Measurements from ENCODE around the gene CDCA3.
"Not testable (repeated sequence)": the region's sequence is repeated elsewhere in the genome, so short reads cannot be mapped to it uniquely, and the experiment has no call there.

Gene CDCA3

DNA sequence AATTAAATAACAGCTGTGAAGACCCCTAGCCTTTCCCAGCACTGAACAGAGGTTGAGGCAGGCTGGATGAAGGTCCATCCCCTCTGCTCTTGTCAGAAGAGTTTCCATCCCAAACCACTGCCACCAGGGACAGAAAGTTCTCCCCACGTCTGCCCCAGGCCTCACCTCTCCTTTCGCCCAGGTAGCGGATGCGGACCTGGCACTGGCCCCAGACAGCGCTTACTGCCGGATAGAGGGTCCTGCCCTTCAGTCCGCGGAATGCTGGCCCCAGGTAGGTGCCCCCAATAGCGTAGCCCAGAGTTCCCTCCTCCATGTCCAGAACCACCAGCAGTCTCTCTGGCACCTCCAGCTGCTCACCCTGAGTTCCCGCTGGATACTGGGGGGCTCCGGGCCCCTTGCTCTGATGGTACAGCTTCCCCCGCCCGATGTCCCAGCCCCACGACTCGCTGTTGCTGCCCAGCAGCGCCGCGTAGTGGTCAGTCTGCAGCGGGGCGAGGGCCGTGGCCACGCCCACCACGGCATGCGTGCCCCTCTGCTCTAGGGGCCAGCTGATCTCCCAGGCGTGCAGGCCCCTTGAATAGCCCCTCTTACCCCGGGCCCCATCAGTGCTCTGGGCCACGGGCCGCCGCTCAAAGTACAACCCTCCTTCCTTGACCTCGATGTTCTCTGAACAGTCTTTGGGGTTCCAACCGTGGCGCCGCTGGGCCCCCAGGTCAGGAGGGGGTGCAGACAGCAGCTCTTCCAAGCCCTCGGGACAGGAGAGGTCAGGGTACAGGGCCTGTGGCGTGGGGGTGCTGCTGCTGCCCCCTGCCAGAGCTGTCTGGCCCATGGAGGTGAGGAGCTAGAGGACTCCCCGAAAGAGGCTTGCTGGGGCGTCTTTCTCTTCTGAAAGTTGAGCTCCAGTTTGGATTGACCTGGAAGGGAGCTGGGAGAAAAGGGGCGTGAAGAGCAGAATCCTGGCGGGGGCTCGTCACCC lies 21.3 kb upstream of the CDCA3 start:
- DNase-seq (ENCODE audit: low read depth): peak; percentile 70

GRCh38 chr12:6871052-6871957 lies 20.2 kb upstream of the CDCA3 start:
- no peak for DNase-seq (ENCODE audit: low read depth)

DNA sequence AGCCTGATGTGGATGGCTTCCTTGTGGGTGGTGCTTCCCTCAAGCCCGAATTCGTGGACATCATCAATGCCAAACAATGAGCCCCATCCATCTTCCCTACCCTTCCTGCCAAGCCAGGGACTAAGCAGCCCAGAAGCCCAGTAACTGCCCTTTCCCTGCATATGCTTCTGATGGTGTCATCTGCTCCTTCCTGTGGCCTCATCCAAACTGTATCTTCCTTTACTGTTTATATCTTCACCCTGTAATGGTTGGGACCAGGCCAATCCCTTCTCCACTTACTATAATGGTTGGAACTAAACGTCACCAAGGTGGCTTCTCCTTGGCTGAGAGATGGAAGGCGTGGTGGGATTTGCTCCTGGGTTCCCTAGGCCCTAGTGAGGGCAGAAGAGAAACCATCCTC lies 19.2 kb upstream of the CDCA3 start:
- not testable (repeated sequence) for DNase-seq (ENCODE audit: low read depth)

DNA sequence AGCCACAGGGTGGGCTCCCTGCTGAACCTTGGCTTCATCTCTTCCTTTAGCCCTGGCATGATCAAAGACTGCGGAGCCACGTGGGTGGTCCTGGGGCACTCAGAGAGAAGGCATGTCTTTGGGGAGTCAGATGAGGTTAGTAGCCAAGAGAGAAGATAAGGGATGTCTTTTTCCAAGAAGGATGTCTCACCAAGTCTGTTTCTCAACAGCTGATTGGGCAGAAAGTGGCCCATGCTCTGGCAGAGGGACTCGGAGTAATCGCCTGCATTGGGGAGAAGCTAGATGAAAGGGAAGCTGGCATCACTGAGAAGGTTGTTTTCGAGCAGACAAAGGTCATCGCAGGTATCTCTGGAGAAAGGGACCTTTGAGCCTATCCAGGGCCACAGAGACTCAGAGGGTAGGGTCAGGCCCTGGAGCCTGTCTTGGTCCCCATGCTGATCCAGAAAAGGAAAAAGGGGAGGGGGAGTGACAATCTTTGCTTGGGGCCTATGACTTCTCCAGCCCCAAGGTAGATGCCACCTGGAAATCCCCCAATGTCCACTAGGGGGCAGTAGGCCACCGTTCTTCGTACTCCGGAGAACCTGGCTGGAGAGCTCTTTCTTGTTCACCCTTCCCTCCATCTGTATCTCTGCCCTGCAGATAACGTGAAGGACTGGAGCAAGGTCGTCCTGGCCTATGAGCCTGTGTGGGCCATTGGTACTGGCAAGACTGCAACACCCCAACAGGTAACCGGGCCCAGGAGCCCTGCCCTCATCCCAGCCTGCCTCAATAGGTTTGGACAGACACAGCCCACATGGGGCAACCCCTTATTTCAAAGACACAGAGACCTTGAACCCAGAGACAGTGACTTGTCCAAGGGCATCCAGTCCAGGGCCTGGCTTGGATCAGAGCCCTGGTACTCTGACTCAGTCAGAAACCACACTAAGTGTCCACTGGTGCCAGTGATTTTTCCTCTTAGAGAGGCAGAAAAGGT lies 18.2 kb upstream of the CDCA3 start:
- DNase-seq (ENCODE audit: low read depth): peak; percentile 67

GRCh38 chr12:6868211-6869048 lies 17.3 kb upstream of the CDCA3 start:
- no peak for DNase-seq (ENCODE audit: low read depth)

DNA sequence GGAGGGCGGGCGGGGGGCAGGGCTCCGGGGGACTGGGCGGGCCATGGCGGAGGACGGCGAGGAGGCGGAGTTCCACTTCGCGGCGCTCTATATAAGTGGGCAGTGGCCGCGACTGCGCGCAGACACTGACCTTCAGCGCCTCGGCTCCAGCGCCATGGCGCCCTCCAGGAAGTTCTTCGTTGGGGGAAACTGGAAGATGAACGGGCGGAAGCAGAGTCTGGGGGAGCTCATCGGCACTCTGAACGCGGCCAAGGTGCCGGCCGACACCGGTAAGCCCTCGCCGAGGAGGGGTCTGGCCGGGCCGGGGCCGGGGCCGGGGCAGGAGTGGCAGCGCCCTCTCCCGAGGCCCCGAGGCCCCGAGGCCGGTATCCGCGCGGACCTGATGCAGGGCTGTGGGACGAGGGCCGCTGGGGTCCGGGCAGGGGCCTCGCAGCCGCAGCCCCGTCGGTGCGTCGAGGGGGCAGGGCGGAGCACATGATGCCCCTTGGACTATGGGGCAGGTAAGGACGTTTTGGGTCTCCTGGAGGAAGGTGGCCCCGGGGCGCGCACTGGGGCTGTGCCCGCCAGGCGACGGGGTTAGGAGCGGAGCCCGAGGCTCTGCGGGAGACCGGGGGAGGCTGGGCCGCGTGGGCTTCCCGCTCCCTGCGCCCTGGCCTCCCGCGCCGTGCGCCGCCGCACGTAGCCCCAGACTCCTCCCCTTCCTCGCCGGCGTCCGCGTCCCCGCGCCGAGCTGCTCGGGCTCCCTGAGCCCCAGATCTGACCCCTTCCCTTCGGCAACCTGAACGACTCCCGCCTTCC lies 16.5 kb upstream of the CDCA3 start, which contains the start of gene TPI1:
Gene TPI1 (plus strand): TSS at position 119 of the 798 bp plus-strand sequence. CDS start 36 bp downstream, at position 155.
- DNase-seq (ENCODE audit: low read depth): peak; percentile 66

- DNase-seq (ENCODE audit: low read depth): no peak
Measured at GRCh38 chr12:6866920-6867412, 15.9 kb upstream of the CDCA3 start.

- DNase-seq (ENCODE audit: low read depth): no peak
Measured at GRCh38 chr12:6866163-6866919, 15.3 kb upstream of the CDCA3 start.

GRCh38 chr12:6865307-6865706 lies 14.2 kb upstream of the CDCA3 start:
- not testable (repeated sequence) for DNase-seq (ENCODE audit: low read depth)

GRCh38 chr12:6863586-6864321 lies 12.7 kb upstream of the CDCA3 start:
- no peak for DNase-seq (ENCODE audit: low read depth)

DNA sequence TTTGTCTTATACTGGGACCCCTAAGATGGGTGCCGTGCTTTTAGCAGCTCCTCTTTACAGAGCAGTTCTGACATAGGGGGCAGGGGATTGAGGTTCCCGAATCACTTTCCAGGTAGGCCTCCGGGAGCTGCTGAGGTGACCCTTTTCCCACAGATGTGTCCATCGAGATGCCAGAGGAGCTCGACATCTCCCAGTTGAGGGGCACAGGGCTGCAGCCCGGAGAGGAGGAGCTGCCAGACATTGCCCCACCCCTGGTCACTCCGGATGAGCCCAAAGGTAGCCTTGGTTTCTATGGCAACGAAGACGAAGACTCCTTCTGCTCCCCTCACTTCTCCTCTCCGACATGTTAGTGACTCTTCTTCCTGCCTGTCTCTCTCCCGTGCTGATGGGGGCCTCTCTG lies 11.9 kb upstream of the CDCA3 start:
- no peak for DNase-seq (ENCODE audit: low read depth)

DNA sequence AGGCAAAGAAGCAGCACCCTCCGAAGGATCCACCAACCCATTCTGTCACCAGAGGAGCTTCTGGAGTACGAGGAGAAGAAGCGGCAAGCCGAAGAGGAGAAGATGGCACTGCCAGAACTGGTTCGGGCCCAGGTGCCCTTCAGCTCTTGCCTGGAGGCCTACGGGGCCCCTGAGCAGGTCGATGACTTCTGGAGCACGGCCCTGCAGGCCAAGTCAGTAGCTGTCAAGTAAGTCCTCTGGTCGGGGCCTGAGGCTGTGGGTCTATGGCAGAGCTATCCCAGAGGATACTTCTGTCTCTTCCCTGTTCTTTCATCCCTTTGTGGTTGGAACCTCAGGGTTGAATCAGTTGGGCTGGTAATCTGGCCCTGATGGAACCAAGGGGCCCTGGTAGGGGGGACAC lies 10.3 kb upstream of the CDCA3 start:
- DNase-seq (ENCODE audit: low read depth): no peak

- no peak for DNase-seq (ENCODE audit: low read depth)
Measured at GRCh38 chr12:6860942-6861341, 9.9 kb upstream of the CDCA3 start.

GRCh38 chr12:6860116-6860515 lies 9.0 kb upstream of the CDCA3 start:
- no peak for DNase-seq (ENCODE audit: low read depth)

DNA sequence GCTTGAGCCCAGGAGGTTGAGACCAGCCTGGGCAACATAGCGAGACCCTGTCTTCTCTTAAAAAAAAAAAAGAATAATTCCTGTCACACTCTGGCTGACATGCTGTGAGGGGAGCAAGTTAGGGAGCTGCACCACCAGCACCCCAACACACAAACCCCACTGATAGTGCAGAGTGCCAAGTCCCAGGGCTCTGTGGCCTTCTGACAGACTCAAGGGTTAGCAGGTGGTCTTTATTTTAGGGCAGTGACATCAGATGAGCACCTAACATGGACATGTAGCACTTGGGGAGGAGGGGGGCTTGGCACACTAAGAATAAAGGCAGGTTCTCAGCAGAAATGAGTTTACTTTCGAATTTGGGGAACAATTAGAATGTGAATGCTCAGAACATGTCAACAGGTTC lies 7.7 kb upstream of the CDCA3 start:
- DNase-seq (ENCODE audit: low read depth): no peak

DNA sequence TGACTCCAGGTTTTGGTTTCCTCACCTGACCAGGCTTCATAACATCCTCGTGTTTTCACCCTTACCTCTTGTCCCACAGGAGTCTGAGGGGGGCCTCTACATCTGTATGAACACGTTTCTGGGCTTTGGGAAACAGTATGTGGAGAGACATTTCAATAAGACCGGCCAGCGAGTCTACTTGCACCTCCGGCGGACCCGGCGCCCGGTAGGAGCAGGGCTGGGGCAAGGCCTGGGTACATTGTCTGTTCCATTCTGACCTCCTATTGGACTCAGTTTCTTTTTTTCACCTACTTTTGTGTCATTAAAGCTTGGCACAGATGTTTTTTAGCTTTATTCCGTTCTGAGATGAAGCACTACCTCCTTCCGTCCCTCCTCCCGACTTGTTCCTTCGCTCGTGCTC lies 4.2 kb upstream of the CDCA3 start:
- no peak for DNase-seq (ENCODE audit: low read depth)

DNA sequence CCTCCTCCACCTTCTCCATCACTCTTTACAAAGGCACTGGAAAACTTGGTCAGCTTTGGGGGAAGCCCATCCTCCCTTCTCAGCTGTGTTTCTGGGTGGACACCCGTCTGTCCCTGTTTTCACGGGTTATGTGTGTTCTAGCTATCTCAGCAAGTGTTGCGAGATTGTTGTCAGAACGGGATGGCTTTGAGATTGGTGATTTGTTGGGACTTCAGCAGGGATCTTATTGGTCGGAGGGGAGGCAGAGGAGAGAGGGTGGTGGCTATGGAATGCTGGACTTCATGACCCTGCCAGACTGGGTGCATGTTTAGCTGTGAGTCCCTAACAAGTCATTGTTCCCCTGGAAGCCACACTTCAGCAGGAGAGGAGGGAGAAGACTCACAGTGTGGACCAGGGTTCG lies 3.0 kb upstream of the CDCA3 start:
- no peak for DNase-seq (ENCODE audit: low read depth)

DNA sequence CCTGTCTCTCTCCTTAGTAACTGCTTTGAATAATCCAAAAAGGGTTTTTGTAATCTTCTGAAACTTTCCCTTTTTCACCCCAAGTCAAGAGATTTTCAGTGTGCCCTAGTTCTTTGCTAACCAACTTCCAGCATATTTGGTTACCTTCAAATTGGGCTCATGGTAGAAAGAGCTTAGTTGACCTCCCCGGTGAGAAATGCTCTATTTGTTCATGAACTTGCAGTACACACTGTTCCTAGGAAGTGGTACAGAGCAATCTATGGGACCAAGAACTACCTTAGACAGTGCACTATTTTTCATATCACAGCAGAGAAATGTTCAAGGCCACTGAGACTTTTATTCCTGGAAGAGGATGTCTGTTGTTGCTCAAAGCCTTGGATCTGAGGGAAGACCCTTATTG lies 2.5 kb upstream of the CDCA3 start:
- no peak for DNase-seq (ENCODE audit: low read depth)
